Measurements from ENCODE around the gene STK38.
"Not testable (repeated sequence)": the region's sequence is repeated elsewhere in the genome, so short reads cannot be mapped to it uniquely, and the experiment has no call there.

Gene STK38

GRCh38 chr6:36479256-36479655, 68.0 kb downstream of the STK38 start:
- DNase-seq, result no peak

- DNase-seq, result no peak
Measured at GRCh38 chr6:36478051-36478526, 69.2 kb downstream of the STK38 start.

- DNase-seq, result no peak
Measured at GRCh38 chr6:36469946-36470345, 77.3 kb downstream of the STK38 start.

- DNase-seq, result no peak
Measured at GRCh38 chr6:36469148-36469661, 78.1 kb downstream of the STK38 start.

GRCh38 chr6:36467625-36468024, 79.7 kb downstream of the STK38 start:
- no peak for DNase-seq

- no peak for DNase-seq
Measured at GRCh38 chr6:36464233-36464632, 83.0 kb downstream of the STK38 start.

- DNase-seq, result no peak
Measured at GRCh38 chr6:36463676-36464075, 83.6 kb downstream of the STK38 start.

- DNase-seq, result no peak
Measured at GRCh38 chr6:36461646-36462045, 85.6 kb downstream of the STK38 start.

- no peak for DNase-seq
Measured at GRCh38 chr6:36460916-36461315, 86.4 kb downstream of the STK38 start.

GRCh38 chr6:36459501-36459900, 87.8 kb downstream of the STK38 start:
- no peak for DNase-seq

- no peak for DNase-seq
Measured at GRCh38 chr6:36455486-36456027, 91.7 kb downstream of the STK38 start.

- not testable (repeated sequence) for DNase-seq
Measured at GRCh38 chr6:36452897-36453296, 94.4 kb downstream of the STK38 start.

- not testable (repeated sequence) for DNase-seq
Measured at GRCh38 chr6:36449173-36449572, 98.1 kb downstream of the STK38 start.

- DNase-seq, result no peak
Measured at GRCh38 chr6:36445621-36446020, 101.7 kb downstream of the STK38 start.

- no peak for DNase-seq
Measured at GRCh38 chr6:36444470-36444869, 102.8 kb downstream of the STK38 start.

Measured in NCI-H69 (cell line).